Liver (tissue), 9 donors: ENCODE measurements around the gene PHC2. TPM values are rescaled to one million over a fixed set of nuclear protein-coding genes. Genes with fewer than 3 reads are reported as not detected.

ENCODE experiments used
- DNase-seq: peaks from one replicate; pipeline ENCODE4 v3.0.0-alpha.2; 2017; ENCODE audit warnings: low spot score
- H3K27ac ChIP-seq, 2 donors: one replicate each; pipeline ENCODE4 v1.7.0; 2013; ENCODE audit warnings: inconsistent platforms in 2 of 2, low read length in 2 of 2, control low read depth in 1 of 2, low read depth in 1 of 2, mild to moderate bottlenecking in 1 of 2
- H3K27me3 ChIP-seq, 4 donors: one replicate each; pipeline versions ENCODE4 v1.6.1 to v1.7.0; 2013; ENCODE audit warnings: low read length in 3 of 4, inconsistent platforms in 1 of 4, mild to moderate bottlenecking in 1 of 4, moderate library complexity in 1 of 4; ENCODE audit not compliant: control insufficient read depth in 4 of 4, insufficient read depth in 4 of 4
- H3K36me3 ChIP-seq, 4 donors: one replicate each; pipeline versions ENCODE4 v1.6.1 to v1.7.0; 2013; ENCODE audit warnings: low read length in 3 of 4, mild to moderate bottlenecking in 3 of 4, low read depth in 1 of 4, moderate library complexity in 1 of 4; ENCODE audit not compliant: control insufficient read depth in 4 of 4, insufficient read depth in 3 of 4
- H3K4me1 ChIP-seq, 4 donors: one replicate each; pipeline versions ENCODE4 v1.6.1 to v1.7.0; 2013; ENCODE audit warnings: low read length in 3 of 4, mild to moderate bottlenecking in 3 of 4, moderate library complexity in 1 of 4; ENCODE audit not compliant: control insufficient read depth in 4 of 4, insufficient read depth in 4 of 4
- H3K4me3 ChIP-seq, 3 donors: one replicate each; pipeline versions ENCODE4 v1.6.1 to v1.7.0; 2013; ENCODE audit warnings: low read length in 3 of 3, control low read depth in 1 of 3, low read depth in 1 of 3, mild to moderate bottlenecking in 1 of 3
- H3K9ac ChIP-seq, 2 donors: one replicate each; pipeline ENCODE4 v1.7.0; 2013; ENCODE audit warnings: low read length in 2 of 2, mild to moderate bottlenecking in 2 of 2, moderate library complexity in 2 of 2, control low read depth in 1 of 2, low read depth in 1 of 2
- H3K9me3 ChIP-seq, 4 donors: one replicate each; pipeline versions ENCODE4 v1.6.1 to v1.7.0; 2013; ENCODE audit warnings: low read length in 3 of 4; ENCODE audit not compliant: control insufficient read depth in 4 of 4
- EGR1 ChIP-seq, 2 donors: IDR thresholded peaks; 2 replicates each; pipeline ENCODE4 v1.6.1; 2016 to 2018; ENCODE audit warnings: antibody characterized with exemption in 2 of 2, low read depth in 2 of 2
- FOXA1 ChIP-seq: IDR thresholded peaks from 2 replicates; pipeline ENCODE4 v1.6.1; 2016; ENCODE audit warnings: antibody characterized with exemption
- FOXA2 ChIP-seq: IDR thresholded peaks from 2 replicates; pipeline ENCODE4 v1.6.1; 2016; ENCODE audit warnings: antibody characterized with exemption
- GABPA ChIP-seq, 2 donors: IDR thresholded peaks in 1 of 2; conservative IDR thresholded peaks in 1 of 2; 2 replicates each; pipeline ENCODE4 v1.6.1; 2016; ENCODE audit warnings: antibody characterized with exemption in 2 of 2, mild to moderate bottlenecking in 1 of 2, moderate library complexity in 1 of 2
- HNF4A ChIP-seq, 2 donors: conservative IDR thresholded peaks; 2 replicates each; pipeline ENCODE4 v1.6.1; 2016; ENCODE audit warnings: antibody characterized with exemption in 2 of 2, mild to moderate bottlenecking in 2 of 2
- HNF4G ChIP-seq: IDR thresholded peaks from 2 replicates; pipeline ENCODE4 v1.6.1; 2016; ENCODE audit warnings: antibody characterized with exemption
- NR2F2 ChIP-seq: IDR thresholded peaks from 2 replicates; pipeline ENCODE4 v1.6.1; 2016; ENCODE audit warnings: antibody characterized with exemption
- RAD21 ChIP-seq, 2 donors: IDR thresholded peaks; 2 replicates each; pipeline ENCODE4 v1.6.1; 2016; ENCODE audit warnings: antibody characterized with exemption in 2 of 2, mild to moderate bottlenecking in 2 of 2
- RXRA ChIP-seq, 2 donors: IDR thresholded peaks; 2 replicates each; pipeline ENCODE4 v1.6.1; 2017 to 2018; ENCODE audit warnings: antibody characterized with exemption in 2 of 2, mild to moderate bottlenecking in 1 of 2
- SP1 ChIP-seq: IDR thresholded peaks from 2 replicates; pipeline ENCODE4 v1.6.1; 2018; ENCODE audit warnings: antibody characterized with exemption, mild to moderate bottlenecking
- TAF1 ChIP-seq: conservative IDR thresholded peaks from 2 replicates; pipeline ENCODE4 v1.6.1; 2016; ENCODE audit warnings: antibody characterized with exemption, mild to moderate bottlenecking
- WGBS: extraction: QIAGEN DNeasy Blood & Tissue Kit; methylation state at CpG from one replicate; pipeline ENCODE4 v1.1.7; 2013; 5-methylcytosine and 5-hydroxymethylcytosine counted together
- polyA plus RNA-seq, 2 donors: library from polyadenylated mRNA; stranded (reverse) in 1 of 2; unstranded in 1 of 2; fragments of 200-250 nt in 1 of 2; fragments of >200 nt in 1 of 2; fragmentation: Nextera tagmentation in 1 of 2; extraction: Ambion mirVana in 1 of 2; gene quantifications; one replicate each; pipeline versions ENCODE4 v1.2.1 to v1.2.3, GENCODE V29; 2013 to 2015
- total RNA-seq, 2 donors: library from RNA; depleted of rRNA; stranded (reverse); fragments of >200 nt; gene quantifications; one replicate each; pipeline ENCODE4 v1.2.3, GENCODE V29; 2014
- TF ChIP-seq, protein P1 (sequence below): IDR thresholded peaks from 2 replicates; pipeline ENCODE4 v1.6.1; 2016; ENCODE audit warnings: antibody characterized with exemption
- TF ChIP-seq, protein P2 (sequence below): fragments of 150-350 bp; IDR thresholded peaks from 2 replicates; pipeline ENCODE4 v1.5.1; 2017; ENCODE audit warnings: improper control_type of control experiment, low read depth, low read length; ENCODE audit not compliant: missing input control
- TF ChIP-seq, protein P3 (sequence below): IDR thresholded peaks from 2 replicates; pipeline ENCODE4 v1.6.1; 2016; ENCODE audit warnings: antibody characterized with exemption
- TF ChIP-seq, protein P4 (sequence below): IDR thresholded peaks from 2 replicates; pipeline ENCODE4 v1.6.1; 2016; ENCODE audit warnings: antibody characterized with exemption, mild to moderate bottlenecking
- TF ChIP-seq, protein P5 (sequence below): IDR thresholded peaks from 2 replicates; pipeline ENCODE4 v1.6.1; 2016; ENCODE audit warnings: antibody characterized with exemption
- donor health status: healthy.
- donor health status: healthy.
- donor health status: healthy.
- donor health status: healthy.
- donor health status: healthy.

PHC2 gene
- total and polyA plus RNA-seq, 4 donors = 19.1 to 67.8 (median 44.7) TPM

DNA sequence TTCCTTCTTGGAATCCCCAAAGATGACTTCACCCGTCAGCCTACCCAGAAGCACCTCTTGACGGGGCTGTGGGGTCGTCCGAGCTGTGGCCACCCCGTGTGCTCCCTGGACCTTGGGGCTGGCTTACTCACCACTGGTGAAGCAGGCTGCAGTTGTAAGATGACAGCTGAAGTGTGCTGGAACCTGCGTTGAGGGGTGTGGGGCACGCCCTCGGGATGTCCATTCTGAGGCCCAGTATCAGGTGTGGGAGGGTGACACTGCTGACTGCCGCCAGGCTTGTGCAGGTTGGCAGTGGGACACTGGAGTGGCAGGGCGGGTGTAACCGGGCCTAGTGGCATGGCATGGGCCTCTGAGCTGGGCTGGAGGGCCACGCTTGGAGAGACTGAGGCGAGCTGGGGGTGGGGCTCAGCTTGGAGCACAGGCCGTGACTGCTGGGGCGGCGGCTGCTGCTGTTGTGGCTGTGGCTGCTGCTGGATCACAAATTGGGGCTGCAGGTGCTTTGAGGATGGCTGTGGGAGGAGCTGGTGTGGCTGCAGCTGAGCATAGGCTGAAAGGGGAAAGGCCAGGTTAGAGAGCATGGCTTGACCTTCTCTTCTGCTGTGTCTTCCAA, 76.1 kb downstream of the PHC2 start:
- Histone ChIP-seq H3K9me3 (no peaks in the 10 kb centered on the region), H3K4me3 (no peak overlapping the region), H3K9ac (no peak overlapping the region), H3K36me3 (peaks cover 0 to 2% (median 0%) of the 10 kb centered on the region in 4 donors), H3K4me1 (peaks cover 0 to 8% (median 7%) of the 10 kb centered on the region in 4 donors), H3K27ac (no peak overlapping the region), H3K27me3 (no peaks in the 10 kb centered on the region)
- TF ChIP-seq HNF4G (no peak), HNF4A (conservative IDR thresholded peaks at IDR 0.05) (no peak), FOXA1 (no peak), GABPA (IDR thresholded peaks at IDR 0.05 in 1 of 2, conservative IDR thresholded peaks at IDR 0.05 in 1 of 2) (no peak), NR2F2 (no peak), RXRA (IDR thresholded peaks at IDR 0.05) (no peak), TAF1 (no peak), SP1 (no peak), EGR1 (IDR thresholded peaks at IDR 0.05; ENCODE audit: low read depth in 2 of 2) (no peak)
- TF ChIP-seq, protein P1, sequence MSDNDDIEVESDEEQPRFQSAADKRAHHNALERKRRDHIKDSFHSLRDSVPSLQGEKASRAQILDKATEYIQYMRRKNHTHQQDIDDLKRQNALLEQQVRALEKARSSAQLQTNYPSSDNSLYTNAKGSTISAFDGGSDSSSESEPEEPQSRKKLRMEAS = no peak
- TF ChIP-seq, protein P2, sequence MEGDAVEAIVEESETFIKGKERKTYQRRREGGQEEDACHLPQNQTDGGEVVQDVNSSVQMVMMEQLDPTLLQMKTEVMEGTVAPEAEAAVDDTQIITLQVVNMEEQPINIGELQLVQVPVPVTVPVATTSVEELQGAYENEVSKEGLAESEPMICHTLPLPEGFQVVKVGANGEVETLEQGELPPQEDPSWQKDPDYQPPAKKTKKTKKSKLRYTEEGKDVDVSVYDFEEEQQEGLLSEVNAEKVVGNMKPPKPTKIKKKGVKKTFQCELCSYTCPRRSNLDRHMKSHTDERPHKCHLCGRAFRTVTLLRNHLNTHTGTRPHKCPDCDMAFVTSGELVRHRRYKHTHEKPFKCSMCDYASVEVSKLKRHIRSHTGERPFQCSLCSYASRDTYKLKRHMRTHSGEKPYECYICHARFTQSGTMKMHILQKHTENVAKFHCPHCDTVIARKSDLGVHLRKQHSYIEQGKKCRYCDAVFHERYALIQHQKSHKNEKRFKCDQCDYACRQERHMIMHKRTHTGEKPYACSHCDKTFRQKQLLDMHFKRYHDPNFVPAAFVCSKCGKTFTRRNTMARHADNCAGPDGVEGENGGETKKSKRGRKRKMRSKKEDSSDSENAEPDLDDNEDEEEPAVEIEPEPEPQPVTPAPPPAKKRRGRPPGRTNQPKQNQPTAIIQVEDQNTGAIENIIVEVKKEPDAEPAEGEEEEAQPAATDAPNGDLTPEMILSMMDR = no peak
- TF ChIP-seq, protein P3, sequence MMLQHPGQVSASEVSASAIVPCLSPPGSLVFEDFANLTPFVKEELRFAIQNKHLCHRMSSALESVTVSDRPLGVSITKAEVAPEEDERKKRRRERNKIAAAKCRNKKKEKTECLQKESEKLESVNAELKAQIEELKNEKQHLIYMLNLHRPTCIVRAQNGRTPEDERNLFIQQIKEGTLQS = no peak
- 97% methylated on average over 16 of the region's 16 CpGs for WGBS
- no peak for DNase-seq

DNA sequence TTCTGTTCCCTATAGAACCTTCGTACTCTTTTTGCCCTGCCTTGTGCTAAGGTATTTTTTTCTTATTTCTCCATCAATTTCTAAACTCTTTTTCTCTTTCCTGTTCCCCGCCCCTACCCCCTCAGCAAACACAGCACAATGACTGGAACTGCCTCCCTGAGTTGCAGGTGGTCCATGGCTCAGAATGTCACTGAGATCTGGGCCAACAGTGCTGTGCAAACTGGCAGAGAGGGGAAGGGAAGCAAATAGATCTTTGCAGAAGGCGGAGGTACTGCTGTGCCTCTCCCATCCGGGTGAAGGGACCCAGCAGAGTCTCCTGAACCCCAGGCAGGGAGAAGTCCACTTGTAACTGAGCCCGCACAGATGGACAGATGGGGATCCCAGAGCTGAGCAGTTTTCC, 77.4 kb downstream of the PHC2 start:
- 93% methylated on average over 5 of the region's 5 CpGs for WGBS
- TF ChIP-seq GABPA (IDR thresholded peaks at IDR 0.05 in 1 of 2, conservative IDR thresholded peaks at IDR 0.05 in 1 of 2) (no peak), HNF4A (conservative IDR thresholded peaks at IDR 0.05) (no peak), FOXA2 (no peak), SP1 (no peak), EGR1 (IDR thresholded peaks at IDR 0.05; ENCODE audit: low read depth in 2 of 2) (no peak), RAD21 (IDR thresholded peaks at IDR 0.05) (no peak), FOXA1 (no peak)
- TF ChIP-seq, protein P4, sequence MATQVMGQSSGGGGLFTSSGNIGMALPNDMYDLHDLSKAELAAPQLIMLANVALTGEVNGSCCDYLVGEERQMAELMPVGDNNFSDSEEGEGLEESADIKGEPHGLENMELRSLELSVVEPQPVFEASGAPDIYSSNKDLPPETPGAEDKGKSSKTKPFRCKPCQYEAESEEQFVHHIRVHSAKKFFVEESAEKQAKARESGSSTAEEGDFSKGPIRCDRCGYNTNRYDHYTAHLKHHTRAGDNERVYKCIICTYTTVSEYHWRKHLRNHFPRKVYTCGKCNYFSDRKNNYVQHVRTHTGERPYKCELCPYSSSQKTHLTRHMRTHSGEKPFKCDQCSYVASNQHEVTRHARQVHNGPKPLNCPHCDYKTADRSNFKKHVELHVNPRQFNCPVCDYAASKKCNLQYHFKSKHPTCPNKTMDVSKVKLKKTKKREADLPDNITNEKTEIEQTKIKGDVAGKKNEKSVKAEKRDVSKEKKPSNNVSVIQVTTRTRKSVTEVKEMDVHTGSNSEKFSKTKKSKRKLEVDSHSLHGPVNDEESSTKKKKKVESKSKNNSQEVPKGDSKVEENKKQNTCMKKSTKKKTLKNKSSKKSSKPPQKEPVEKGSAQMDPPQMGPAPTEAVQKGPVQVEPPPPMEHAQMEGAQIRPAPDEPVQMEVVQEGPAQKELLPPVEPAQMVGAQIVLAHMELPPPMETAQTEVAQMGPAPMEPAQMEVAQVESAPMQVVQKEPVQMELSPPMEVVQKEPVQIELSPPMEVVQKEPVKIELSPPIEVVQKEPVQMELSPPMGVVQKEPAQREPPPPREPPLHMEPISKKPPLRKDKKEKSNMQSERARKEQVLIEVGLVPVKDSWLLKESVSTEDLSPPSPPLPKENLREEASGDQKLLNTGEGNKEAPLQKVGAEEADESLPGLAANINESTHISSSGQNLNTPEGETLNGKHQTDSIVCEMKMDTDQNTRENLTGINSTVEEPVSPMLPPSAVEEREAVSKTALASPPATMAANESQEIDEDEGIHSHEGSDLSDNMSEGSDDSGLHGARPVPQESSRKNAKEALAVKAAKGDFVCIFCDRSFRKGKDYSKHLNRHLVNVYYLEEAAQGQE = no peak
- TF ChIP-seq, protein P5, sequence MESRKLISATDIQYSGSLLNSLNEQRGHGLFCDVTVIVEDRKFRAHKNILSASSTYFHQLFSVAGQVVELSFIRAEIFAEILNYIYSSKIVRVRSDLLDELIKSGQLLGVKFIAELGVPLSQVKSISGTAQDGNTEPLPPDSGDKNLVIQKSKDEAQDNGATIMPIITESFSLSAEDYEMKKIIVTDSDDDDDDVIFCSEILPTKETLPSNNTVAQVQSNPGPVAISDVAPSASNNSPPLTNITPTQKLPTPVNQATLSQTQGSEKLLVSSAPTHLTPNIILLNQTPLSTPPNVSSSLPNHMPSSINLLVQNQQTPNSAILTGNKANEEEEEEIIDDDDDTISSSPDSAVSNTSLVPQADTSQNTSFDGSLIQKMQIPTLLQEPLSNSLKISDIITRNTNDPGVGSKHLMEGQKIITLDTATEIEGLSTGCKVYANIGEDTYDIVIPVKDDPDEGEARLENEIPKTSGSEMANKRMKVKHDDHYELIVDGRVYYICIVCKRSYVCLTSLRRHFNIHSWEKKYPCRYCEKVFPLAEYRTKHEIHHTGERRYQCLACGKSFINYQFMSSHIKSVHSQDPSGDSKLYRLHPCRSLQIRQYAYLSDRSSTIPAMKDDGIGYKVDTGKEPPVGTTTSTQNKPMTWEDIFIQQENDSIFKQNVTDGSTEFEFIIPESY = no peak
- H3K27ac ChIP-seq = no peak overlapping the region
- peaks cover 0 to 8% (median 7%) of the 10 kb centered on the region in 4 donors for H3K4me1 ChIP-seq
- peaks cover 0 to 2% (median 0%) of the 10 kb centered on the region in 4 donors for H3K36me3 ChIP-seq
- no peaks in the 10 kb centered on the region for H3K27me3 ChIP-seq
- no peak overlapping the region for H3K4me3 ChIP-seq
- no peak for DNase-seq
- no peak overlapping the region for H3K9ac ChIP-seq
- no peaks in the 10 kb centered on the region for H3K9me3 ChIP-seq
